MV-4-11 (cell line): ENCODE data around the gene NBPF8.
"Not testable (repeated sequence)": the region's sequence is repeated elsewhere in the genome, so short reads cannot be mapped to it uniquely, and the experiment has no call there.

ENCODE experiments used
- DNase-seq: peaks from one replicate; lab custom pipeline; 2025; lab: John Stamatoyannopoulos, UW

Gene NBPF8

GRCh38 chr1:120414911-120415480 lies at the start of gene NBPF8:
Gene NBPF8 (plus strand): TSS chr1:120415035. CDS start chr1:120436523, 21,488 bp downstream.
- DNase-seq = peak; percentile 58

DNA sequence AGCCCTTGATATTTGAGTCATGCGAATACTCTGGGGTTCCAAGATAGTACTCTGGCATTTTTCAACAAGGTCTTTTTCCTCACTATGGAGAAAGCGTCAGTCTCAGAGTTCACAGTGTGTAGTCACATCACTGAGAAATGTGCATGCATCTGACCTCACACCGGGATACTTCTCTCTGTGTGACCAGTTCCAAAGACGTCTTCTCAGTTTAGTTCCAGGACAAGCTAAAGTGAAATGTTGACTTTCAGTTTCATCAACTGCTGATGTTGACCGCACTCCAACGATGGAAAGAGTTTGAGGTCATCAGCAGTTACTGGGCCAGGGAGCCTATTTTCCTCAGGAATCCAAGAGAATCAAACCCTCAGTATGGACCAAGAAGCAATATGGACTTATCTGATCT lies 47.1 kb upstream of the NBPF8 start:
- not testable (repeated sequence) for DNase-seq

DNA sequence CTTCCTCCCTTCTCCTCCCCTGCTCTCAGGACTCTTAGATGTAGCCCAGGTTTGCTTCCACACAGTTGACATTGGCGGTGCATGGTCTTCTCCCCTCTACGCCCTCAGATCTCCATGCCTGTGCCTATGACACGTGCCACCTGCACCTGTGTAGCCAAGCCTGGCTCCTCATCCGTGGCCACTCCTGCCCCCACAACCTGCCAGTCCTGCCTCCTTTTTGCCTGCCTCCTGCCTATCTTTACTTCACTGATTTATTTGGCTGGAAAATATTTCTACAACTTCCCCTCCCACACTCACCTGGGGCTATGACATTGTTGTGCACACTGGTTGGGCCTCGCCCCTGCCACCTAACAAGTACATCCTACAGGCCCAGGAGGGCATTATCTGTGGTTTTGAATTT lies 28.2 kb upstream of the NBPF8 start:
- DNase-seq = not testable (repeated sequence)

- peak; percentile 57 for DNase-seq
These were observed 26.2 kb upstream of the NBPF8 start for GRCh38 chr1:120388597-120389126.

DNA sequence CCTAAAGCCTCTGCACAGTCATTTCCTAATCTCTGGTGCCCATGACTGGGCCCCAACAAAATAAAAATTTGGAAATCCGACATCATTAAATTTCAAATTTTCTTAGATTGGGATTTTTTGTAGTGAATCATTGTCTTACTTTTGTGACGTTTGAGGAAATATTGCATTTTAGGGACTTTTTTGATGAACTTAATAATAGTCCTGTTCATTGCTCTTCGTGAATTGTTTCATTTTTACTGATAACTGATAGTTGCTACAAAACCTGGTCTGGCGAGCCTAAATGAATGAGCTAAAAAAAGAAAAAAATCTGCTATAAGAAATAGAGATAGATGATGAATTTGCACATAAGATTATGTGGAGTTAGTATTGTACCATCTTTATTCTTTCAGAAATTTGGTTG lies 23.5 kb upstream of the NBPF8 start:
- not testable (repeated sequence) for DNase-seq

GRCh38 chr1:120393316-120394232 lies 21.3 kb upstream of the NBPF8 start:
- DNase-seq = not testable (repeated sequence)

DNA sequence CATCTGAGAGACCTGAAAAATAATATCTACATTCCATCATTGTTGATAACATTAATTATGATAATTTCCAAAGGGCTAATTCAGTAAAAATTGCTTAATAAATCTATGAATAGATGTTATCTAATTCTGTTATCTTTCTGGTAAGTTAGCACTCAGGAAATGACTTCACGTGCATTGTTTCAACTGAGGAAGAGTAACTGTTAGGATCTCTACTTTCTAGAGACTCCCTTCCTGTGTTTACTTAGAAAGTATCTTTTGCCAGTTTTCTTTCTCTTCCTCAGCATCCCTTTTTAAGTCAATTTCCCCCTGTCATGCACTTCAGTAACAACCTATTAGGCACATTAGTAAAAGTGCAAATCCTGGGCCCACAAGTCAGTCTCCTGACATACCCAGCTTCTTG lies 9.5 kb upstream of the NBPF8 start:
- not testable (repeated sequence) for DNase-seq

DNA sequence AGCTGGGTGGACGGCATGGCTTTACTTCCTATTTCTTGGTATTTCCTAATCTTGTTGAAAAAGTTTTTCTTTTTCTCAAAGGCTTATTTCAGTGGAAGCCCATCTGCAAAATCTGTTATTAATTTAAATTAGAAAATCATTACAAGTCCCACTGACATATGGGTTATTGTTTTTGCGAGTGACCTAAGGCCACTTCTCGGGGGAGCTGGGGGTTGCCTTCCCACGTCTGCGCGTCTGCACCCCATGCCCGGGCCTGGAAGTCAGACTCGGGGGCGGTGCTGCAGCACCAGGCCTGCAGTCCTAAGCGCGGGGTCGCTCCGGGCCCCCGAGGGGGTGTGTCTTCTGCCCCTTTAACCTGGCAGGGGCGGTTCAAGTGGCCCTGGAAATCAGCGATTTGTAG lies 384 bp upstream of the NBPF8 start:
- DNase-seq = not testable (repeated sequence)

- peak; percentile 23 for DNase-seq
These were observed 692 bp downstream of the NBPF8 start for GRCh38 chr1:120415492-120415961.

DNA sequence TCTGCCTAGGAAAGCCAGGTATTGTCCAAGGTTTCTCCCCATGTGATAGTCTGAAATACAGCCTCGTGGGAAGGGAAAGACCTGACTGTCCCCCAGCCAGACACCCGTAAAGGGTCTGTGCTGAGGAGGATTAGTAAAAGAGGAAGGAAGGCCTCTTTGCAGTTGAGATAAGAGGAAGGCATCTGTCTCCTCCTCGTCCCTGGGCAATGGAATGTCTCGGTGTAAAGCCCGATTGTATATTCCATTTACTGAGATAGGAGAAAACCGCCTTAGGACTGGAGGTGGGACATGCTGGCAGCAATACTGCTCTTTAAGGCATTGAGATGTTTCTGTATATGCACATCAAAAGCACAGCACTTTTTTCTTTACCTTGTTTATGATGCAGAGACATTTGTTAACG lies 10.2 kb downstream of the NBPF8 start:
- not testable (repeated sequence) for DNase-seq

DNA sequence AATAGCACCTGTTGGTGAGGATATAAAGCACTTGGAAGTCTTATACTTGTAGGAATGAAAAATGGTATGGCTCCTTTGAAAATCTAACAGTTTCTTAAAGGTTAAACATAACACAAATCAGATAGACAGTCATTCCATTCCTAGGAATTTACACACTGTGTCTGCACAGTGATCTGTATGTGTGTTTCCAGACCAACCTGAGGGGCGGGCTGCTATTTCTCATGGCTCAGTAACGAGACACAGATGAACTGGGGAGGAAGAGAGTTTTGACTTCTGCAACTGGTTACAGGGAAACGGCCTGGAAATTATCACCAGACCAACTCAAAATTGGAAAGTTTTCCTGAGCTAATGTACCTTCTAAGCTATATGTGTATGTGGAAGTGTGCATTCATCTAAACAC lies 16.8 kb downstream of the NBPF8 start:
- DNase-seq = not testable (repeated sequence)

DNA sequence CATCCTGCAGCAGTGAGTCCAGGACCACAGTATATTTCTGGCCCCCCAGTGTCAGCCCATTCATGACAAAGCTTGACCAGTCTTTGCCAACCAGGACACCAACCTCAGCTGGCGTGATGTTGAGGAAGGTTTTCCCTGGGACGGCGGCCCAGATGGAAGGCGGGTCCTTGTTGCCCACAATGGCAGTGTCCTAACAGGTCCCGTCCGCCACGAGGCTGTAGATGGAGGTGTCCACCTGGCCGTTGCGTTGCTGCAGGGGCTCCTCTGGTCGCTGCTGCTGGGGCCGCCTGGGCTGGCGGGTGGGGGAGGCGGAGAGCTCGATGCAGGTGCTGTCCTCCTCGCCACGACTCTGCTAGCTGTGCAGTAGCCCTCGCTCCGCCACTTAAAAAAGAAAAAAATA lies 19.0 kb downstream of the NBPF8 start:
- DNase-seq = not testable (repeated sequence)

DNA sequence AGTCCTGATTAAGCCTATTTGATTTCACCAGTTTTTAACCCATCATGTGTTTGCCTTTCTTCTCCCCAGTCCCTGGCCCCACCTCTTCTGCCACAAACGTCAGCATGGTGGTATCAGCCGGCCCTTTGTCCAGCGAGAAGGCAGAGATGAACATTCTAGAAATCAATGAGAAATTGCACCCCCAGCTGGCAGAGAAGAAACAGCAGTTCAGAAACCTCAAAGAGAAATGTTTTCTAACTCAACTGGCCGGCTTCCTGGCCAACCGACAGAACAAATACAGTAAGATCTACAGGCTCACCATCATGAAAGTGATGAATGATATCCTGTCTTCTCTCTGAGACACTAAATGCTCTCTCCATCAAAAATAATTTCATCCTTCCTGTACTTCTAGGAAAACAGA lies 34.3 kb downstream of the NBPF8 start:
- DNase-seq = not testable (repeated sequence)
